ENCODE results near the gene VN1R5. TPM values are rescaled to one million over a fixed set of nuclear protein-coding genes. Genes with fewer than 3 reads are reported as not detected.
"Not testable (repeated sequence)": the region's sequence is repeated elsewhere in the genome, so short reads cannot be mapped to it uniquely, and the experiment has no call there.

Gene VN1R5
- total and polyA plus RNA-seq, 2 donors from 2014 or later: not detected

DNA sequence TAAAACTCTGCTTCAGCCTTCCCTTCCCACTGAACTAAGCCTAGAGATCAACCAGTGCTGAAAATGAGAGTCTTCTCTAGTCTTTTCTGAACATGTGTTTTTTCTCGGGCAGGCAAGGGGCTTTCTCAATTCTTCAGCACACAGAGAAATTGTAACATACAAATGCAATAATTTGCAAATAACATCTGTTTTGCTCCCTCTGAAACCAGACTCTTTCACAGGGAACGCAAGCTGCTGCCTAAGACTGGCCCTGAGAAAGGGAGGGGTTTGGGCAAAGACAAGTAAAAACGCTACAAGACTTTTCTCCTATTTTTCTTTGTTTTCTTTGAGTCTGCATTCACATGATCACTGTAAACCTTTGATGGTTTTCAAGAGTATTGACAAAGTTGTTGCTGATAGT is 39.6 kb upstream of the VN1R5 start:
- no peaks in the 10 kb centered on the region for H3K27me3 ChIP-seq (ENCODE audit: control insufficient read depth, insufficient read depth, low read length)
- no peak overlapping the region for H3K4me3 ChIP-seq (ENCODE audit: low read length in 3 of 3)
- TF ChIP-seq CTCF (IDR thresholded peaks at IDR 0.05; ENCODE audit: borderline replicate concordance, extremely low read depth, insufficient read depth): no peak
- no peak overlapping the region for H3K9ac ChIP-seq (ENCODE audit: low read length in 3 of 3)
- H3K36me3 ChIP-seq (ENCODE audit: control insufficient read depth in 2 of 3, insufficient read depth in 3 of 3, low read length in 3 of 3): no peaks in the 10 kb centered on the region
- no peaks in the 10 kb centered on the region for H3K4me1 ChIP-seq (ENCODE audit: control insufficient read depth in 2 of 3, insufficient read depth in 2 of 3, low read depth in 1 of 3, low read length in 3 of 3)
- FAIRE-seq (no peak), DNase-seq (no peak)
- intact Hi-C loops (cut with DNase I): no loop called here
- no peaks in the 10 kb centered on the region for H3K9me3 ChIP-seq (ENCODE audit: control insufficient read depth in 2 of 3, insufficient read depth in 1 of 3, low read length in 3 of 3)
- H3K27ac ChIP-seq (ENCODE audit: low read depth in 2 of 2, low read length in 2 of 2): no peak overlapping the region

GRCh38 chr1:247218121-247218651 is 37.7 kb upstream of the VN1R5 start:
- Histone ChIP-seq H3K9ac (ENCODE audit: low read length in 3 of 3) (no peak overlapping the region), H3K36me3 (ENCODE audit: control insufficient read depth in 2 of 3, insufficient read depth in 3 of 3, low read length in 3 of 3) (no peaks in the 10 kb centered on the region), H3K27me3 (ENCODE audit: control insufficient read depth, insufficient read depth, low read length) (no peaks in the 10 kb centered on the region), H3K27ac (ENCODE audit: low read depth in 2 of 2, low read length in 2 of 2) (no peak overlapping the region), H3K4me1 (ENCODE audit: control insufficient read depth in 2 of 3, insufficient read depth in 2 of 3, low read depth in 1 of 3, low read length in 3 of 3) (no peaks in the 10 kb centered on the region), H3K4me3 (ENCODE audit: low read length in 3 of 3) (no peak overlapping the region), H3K9me3 (ENCODE audit: control insufficient read depth in 2 of 3, insufficient read depth in 1 of 3, low read length in 3 of 3) (no peaks in the 10 kb centered on the region)
- DNase-seq: no peak
- intact Hi-C loops (cut with DNase I): no loop called here
- FAIRE-seq: no peak
- no peak for TF ChIP-seq CTCF (IDR thresholded peaks at IDR 0.05; ENCODE audit: borderline replicate concordance, extremely low read depth, insufficient read depth)

GRCh38 chr1:247220280-247220679 is 35.6 kb upstream of the VN1R5 start:
- H3K4me3 ChIP-seq (ENCODE audit: low read length in 3 of 3); DNase-seq; H3K27ac ChIP-seq (ENCODE audit: low read depth in 2 of 2, low read length in 2 of 2); FAIRE-seq; H3K9ac ChIP-seq (ENCODE audit: low read length in 3 of 3); H3K36me3 ChIP-seq (ENCODE audit: control insufficient read depth in 2 of 3, insufficient read depth in 3 of 3, low read length in 3 of 3); H3K27me3 ChIP-seq (ENCODE audit: control insufficient read depth, insufficient read depth, low read length); intact Hi-C loops (cut with DNase I); H3K4me1 ChIP-seq (ENCODE audit: control insufficient read depth in 2 of 3, insufficient read depth in 2 of 3, low read depth in 1 of 3, low read length in 3 of 3); H3K9me3 ChIP-seq (ENCODE audit: control insufficient read depth in 2 of 3, insufficient read depth in 1 of 3, low read length in 3 of 3): not testable (repeated sequence)

DNA sequence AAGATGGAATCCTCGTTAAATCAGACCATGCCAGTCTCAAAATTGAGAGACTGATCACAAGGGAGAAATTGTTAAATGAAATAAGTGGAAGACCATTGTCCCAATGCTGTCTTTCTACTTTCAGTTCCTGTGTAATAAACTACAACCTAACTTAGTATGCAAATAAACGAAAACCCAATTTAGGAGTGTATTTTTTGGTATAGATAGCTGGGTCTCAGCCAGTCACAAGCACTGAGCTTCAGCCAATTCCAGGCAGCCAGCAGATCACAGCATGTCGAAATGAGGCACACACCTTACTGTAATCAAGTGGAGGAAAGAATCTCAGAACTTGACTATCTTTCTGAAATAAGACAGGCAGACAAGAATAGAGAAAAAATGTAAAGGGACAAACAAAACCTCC is 33.0 kb upstream of the VN1R5 start:
- no peak for TF ChIP-seq CTCF (IDR thresholded peaks at IDR 0.05; ENCODE audit: borderline replicate concordance, extremely low read depth, insufficient read depth)
- Histone ChIP-seq H3K9ac (ENCODE audit: low read length in 3 of 3) (no peak overlapping the region), H3K4me3 (ENCODE audit: low read length in 3 of 3) (no peak overlapping the region), H3K27ac (ENCODE audit: low read depth in 2 of 2, low read length in 2 of 2) (no peak overlapping the region), H3K27me3 (ENCODE audit: control insufficient read depth, insufficient read depth, low read length) (no peaks in the 10 kb centered on the region), H3K4me1 (ENCODE audit: control insufficient read depth in 2 of 3, insufficient read depth in 2 of 3, low read depth in 1 of 3, low read length in 3 of 3) (no peaks in the 10 kb centered on the region), H3K9me3 (ENCODE audit: control insufficient read depth in 2 of 3, insufficient read depth in 1 of 3, low read length in 3 of 3) (peaks cover 0 to 5% (median 0%) of the 10 kb centered on the region in 3 donors), H3K36me3 (ENCODE audit: control insufficient read depth in 2 of 3, insufficient read depth in 3 of 3, low read length in 3 of 3) (no peaks in the 10 kb centered on the region)
- FAIRE-seq: no peak
- intact Hi-C loops (cut with DNase I): no loop called here
- no peak for DNase-seq

Data from kidney (tissue), 14 donors.